PC-9 (cell line): ENCODE results near the gene AMZ1. TPM values are rescaled to one million over a fixed set of nuclear protein-coding genes. Genes with fewer than 3 reads are reported as not detected.

Experiments used
- BruUV-seq: library from RNA; stranded (reverse); fragments of 400-500 nt; replicated peaks from 2 replicates; lab custom pipeline; 2021; lab: Mats Ljungman, UMichigan
- CTCF ChIA-PET: fragments of 300-600 bp; sonication (Branson Sonifier 250); formaldehyde crosslinking; loops from one replicate; lab custom pipeline; 2022; ENCODE audit warnings: antibody characterized with exemption; lab: Charles Lee
- POLR2A ChIA-PET: fragments of 300-600 bp; sonication (Branson Sonifier 250); formaldehyde crosslinking; loops from one replicate; lab custom pipeline; 2022; ENCODE audit warnings: antibody characterized with exemption; ENCODE audit not compliant: unreplicated experiment; lab: Charles Lee
- DNase-seq, 2 experiments: peaks; one replicate each; pipeline versions ENCODE4 v3.0.0 to v3.0.0-alpha.2; 2015 to 2022; ENCODE audit warnings: mixed read lengths in 1 of 2
- H2AFZ ChIP-seq: fragments of 200-600 bp; sonication (generic); 2 replicates; pipeline ENCODE4 v1.8.1; 2017; ENCODE audit warnings: antibody characterized with exemption
- H3F3A ChIP-seq: fragments of 200-600 bp; sonication (generic); 2 replicates; pipeline ENCODE4 v1.8.1; 2017; ENCODE audit warnings: antibody characterized with exemption, mild to moderate bottlenecking, low read depth; ENCODE audit not compliant: insufficient read depth
- H3K27ac ChIP-seq: fragments of 200-600 bp; sonication (generic); 2 replicates; pipeline ENCODE4 v1.6.1; 2016; ENCODE audit warnings: mixed run types
- H3K27me3 ChIP-seq: fragments of 200-600 bp; sonication (generic); 2 replicates; pipeline ENCODE4 v1.6.1; 2016; ENCODE audit warnings: low read depth, mixed run types; ENCODE audit not compliant: insufficient read depth
- H3K36me3 ChIP-seq: fragments of 200-600 bp; sonication (generic); 2 replicates; pipeline ENCODE4 v1.6.1; 2016; ENCODE audit warnings: low read depth, mixed run types
- H3K4me1 ChIP-seq: fragments of 200-600 bp; sonication (generic); replicated peaks from 2 replicates; pipeline ENCODE4 v1.6.1; 2016; ENCODE audit warnings: mixed run types; ENCODE audit not compliant: insufficient read depth
- H3K4me2 ChIP-seq: fragments of 200-600 bp; sonication (generic); 2 replicates; pipeline ENCODE4 v1.6.1; 2017; ENCODE audit warnings: mixed run types
- H3K4me3 ChIP-seq: fragments of 200-600 bp; sonication (generic); 2 replicates; pipeline ENCODE4 v1.6.1; 2016; ENCODE audit warnings: mixed run types
- H3K79me2 ChIP-seq: fragments of 200-600 bp; sonication (generic); 2 replicates; pipeline ENCODE4 v1.6.1; 2017; ENCODE audit warnings: low read depth, mixed run types
- H3K9me2 ChIP-seq: fragments of 200-600 bp; sonication (generic); 2 replicates; pipeline ENCODE4 v1.8.1; 2017; ENCODE audit warnings: mild to moderate bottlenecking; ENCODE audit not compliant: insufficient read depth
- H3K9me3 ChIP-seq: fragments of 200-600 bp; sonication (generic); 2 replicates; pipeline ENCODE4 v1.8.1; 2016; ENCODE audit warnings: low read depth; ENCODE audit not compliant: insufficient read depth
- H4K20me1 ChIP-seq: fragments of 200-600 bp; sonication (generic); 2 replicates; pipeline ENCODE4 v1.8.1; 2017; ENCODE audit not compliant: insufficient read depth
- EZH2 ChIP-seq: fragments of 200-600 bp; sonication (generic); IDR thresholded peaks from 2 replicates; pipeline ENCODE4 v1.8.0; 2017; ENCODE audit warnings: antibody characterized with exemption, low read depth
- intact Hi-C: fragments of 100-400 bp; cut with micrococcal nuclease; formaldehyde crosslinking; loops from one replicate; pipeline ENCODE4 v1.10.0; 2022; ENCODE audit not compliant: unreplicated experiment
- total RNA-seq: library from RNA; stranded (reverse); gene quantifications from 2 replicates; pipeline ENCODE4 v1.2.3, GENCODE V29; 2021
- TF ChIP-seq, protein P1 (sequence below): fragments of 200-600 bp; sonication (generic); conservative IDR thresholded peaks from 2 replicates; pipeline ENCODE4 v1.6.1; 2017; ENCODE audit warnings: mixed run types, antibody characterized with exemption, mild to moderate bottlenecking, moderate library complexity

The AMZ1 gene
- total RNA-seq, 1 experiment from 2014 or later = not detected

DNA sequence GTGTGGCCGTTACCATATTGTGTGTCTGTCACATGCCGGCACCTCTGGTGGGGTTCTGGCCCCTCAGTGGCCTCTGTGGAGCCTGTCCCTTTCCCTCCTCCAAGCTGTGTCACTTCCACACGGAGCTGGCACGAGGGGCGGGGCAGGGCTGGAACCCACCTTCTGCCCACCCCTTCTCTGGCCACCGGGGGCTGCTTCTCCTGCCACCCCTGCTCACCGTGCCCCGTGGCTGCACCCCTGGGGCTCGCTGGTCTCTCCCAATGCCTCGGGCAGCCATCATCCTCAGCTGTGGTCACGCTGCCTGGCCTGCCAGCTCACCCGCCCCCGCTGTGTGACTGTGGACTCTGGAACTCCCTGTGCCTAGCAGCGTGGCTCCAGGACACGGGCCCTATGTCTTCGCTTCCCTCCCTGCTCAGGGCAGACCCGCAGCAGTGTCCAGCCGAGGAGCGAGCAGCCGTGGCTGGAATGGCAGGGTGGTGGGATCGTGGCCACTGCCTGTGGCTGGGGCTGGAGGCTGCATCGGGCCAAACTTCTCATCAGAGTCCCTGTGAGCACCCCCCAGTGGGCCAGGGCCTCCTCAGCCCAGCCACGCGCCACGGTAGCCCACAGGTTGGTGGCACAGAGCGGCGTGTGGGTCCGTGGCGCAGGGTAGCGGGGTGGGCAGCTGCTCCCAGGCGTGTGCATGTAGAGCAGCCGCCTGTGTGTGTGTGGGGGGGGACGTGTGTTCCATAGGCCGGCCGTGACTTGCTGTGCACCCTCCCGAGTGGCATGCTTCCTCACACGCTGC is 48.1 kb upstream of the AMZ1 start:
- CTCF ChIA-PET = no interaction called here
- Histone ChIP-seq H3K79me2 (peaks cover 5% of the 10 kb centered on the region), H3K4me2 (no peak overlapping the region), H3K4me1 (no peaks in the 10 kb centered on the region), H2AFZ (no peak overlapping the region), H4K20me1 (peaks cover 68% of the 10 kb centered on the region), H3F3A (no peaks in the 10 kb centered on the region), H3K27ac (no peak overlapping the region), H3K9me3 (no peaks in the 10 kb centered on the region), H3K27me3 (no peaks in the 10 kb centered on the region), H3K9me2 (no peaks in the 10 kb centered on the region), H3K36me3 (no peaks in the 10 kb centered on the region), H3K4me3 (no peak overlapping the region)
- BruUV-seq = no TSS peak
- TF ChIP-seq, protein P1, sequence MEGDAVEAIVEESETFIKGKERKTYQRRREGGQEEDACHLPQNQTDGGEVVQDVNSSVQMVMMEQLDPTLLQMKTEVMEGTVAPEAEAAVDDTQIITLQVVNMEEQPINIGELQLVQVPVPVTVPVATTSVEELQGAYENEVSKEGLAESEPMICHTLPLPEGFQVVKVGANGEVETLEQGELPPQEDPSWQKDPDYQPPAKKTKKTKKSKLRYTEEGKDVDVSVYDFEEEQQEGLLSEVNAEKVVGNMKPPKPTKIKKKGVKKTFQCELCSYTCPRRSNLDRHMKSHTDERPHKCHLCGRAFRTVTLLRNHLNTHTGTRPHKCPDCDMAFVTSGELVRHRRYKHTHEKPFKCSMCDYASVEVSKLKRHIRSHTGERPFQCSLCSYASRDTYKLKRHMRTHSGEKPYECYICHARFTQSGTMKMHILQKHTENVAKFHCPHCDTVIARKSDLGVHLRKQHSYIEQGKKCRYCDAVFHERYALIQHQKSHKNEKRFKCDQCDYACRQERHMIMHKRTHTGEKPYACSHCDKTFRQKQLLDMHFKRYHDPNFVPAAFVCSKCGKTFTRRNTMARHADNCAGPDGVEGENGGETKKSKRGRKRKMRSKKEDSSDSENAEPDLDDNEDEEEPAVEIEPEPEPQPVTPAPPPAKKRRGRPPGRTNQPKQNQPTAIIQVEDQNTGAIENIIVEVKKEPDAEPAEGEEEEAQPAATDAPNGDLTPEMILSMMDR = no peak
- TF ChIP-seq EZH2 = no peak
- POLR2A ChIA-PET = no interaction called here
- intact Hi-C loops = no loop called here
- DNase-seq = no peak

DNA sequence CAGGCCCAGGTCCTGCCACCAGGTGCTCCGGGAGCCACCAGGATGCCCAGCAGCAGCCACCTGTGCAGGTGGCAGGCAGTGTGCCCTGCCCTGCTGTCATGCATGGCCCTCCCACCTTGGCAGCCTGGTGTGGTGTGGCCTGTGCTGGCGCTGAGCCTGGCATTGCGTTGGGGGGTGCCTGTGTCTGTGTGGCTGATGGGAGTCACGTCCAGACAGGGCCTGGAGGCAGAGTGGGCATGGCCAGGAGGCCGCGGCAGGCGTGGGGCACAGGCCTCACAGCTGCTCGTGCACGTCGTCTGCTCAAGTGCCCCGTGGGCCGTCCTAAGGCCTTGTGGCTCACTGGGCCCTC is 47.5 kb upstream of the AMZ1 start:
- Histone ChIP-seq H3K27me3 (no peaks in the 10 kb centered on the region), H3K4me1 (no peaks in the 10 kb centered on the region), H3F3A (no peaks in the 10 kb centered on the region), H3K4me3 (no peak overlapping the region), H3K36me3 (no peaks in the 10 kb centered on the region), H3K9me3 (no peaks in the 10 kb centered on the region), H3K9me2 (no peaks in the 10 kb centered on the region), H2AFZ (no peak overlapping the region), H4K20me1 (peaks cover 68% of the 10 kb centered on the region), H3K79me2 (no peaks in the 10 kb centered on the region; the same call in 1 of the 2 replicates), H3K4me2 (no peak overlapping the region), H3K27ac (no peak overlapping the region)
- peak in 1 of 2 experiments; percentile 25 for DNase-seq
- ChIA-PET POLR2A (no interaction called here), CTCF (no interaction called here)
- intact Hi-C loops = no loop called here
- BruUV-seq = no TSS peak
- TF ChIP-seq, protein P1 = no peak
- TF ChIP-seq EZH2 = no peak

DNA sequence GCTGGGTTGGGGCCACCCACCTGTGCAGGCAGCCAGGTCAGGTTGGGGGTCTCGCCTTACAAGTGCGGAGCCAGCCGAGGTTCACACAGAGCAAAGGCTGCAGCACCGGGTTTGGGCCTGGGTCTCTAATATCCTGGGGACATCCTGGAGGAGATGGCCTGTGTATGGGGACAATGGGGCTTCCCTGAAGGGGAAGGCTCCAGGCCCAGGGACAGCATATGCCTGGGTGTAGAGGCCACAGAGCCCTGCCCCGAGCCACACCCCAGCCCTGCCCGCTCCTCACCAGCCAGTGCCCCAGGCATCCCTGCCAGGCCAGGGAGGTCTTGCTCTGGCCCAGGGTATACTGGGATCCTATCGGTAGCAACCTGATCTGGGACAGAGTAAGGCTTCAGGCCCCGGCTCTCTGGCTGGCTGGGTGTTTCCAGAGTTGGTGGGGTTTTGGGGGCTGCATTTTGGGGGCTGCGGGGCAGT is 47.1 kb upstream of the AMZ1 start:
- CTCF ChIA-PET = no interaction called here
- H3K4me3 ChIP-seq = no peak overlapping the region
- intact Hi-C loops = no loop called here
- no peak overlapping the region for H2AFZ ChIP-seq
- H3K79me2 ChIP-seq = no peaks in the 10 kb centered on the region; the same call in 1 of the 2 replicates
- POLR2A ChIA-PET = no interaction called here
- H3K27me3 ChIP-seq = no peaks in the 10 kb centered on the region
- no peaks in the 10 kb centered on the region for H3K9me3 ChIP-seq
- no TSS peak for BruUV-seq
- H3K27ac ChIP-seq = no peak overlapping the region
- no peaks in the 10 kb centered on the region for H3K9me2 ChIP-seq
- H3F3A ChIP-seq = no peaks in the 10 kb centered on the region
- no peaks in the 10 kb centered on the region for H3K36me3 ChIP-seq
- H3K4me1 ChIP-seq = no peaks in the 10 kb centered on the region
- peaks cover 66% of the 10 kb centered on the region for H4K20me1 ChIP-seq
- H3K4me2 ChIP-seq = no peak overlapping the region
- no peak for DNase-seq
- TF ChIP-seq, protein P1 = no peak
- no peak for TF ChIP-seq EZH2
